ENCODE measurements around the gene NFAT5.
"Not testable (repeated sequence)": the region's sequence is repeated elsewhere in the genome, so short reads cannot be mapped to it uniquely, and the experiment has no call there.

Gene NFAT5

GRCh38 chr16:69726313-69727060 lies 160.7 kb downstream of the NFAT5 start, which contains the start of gene NQO1:
Gene NQO1 (minus strand): TSS chr16:69726560. CDS start chr16:69726439, 121 bp downstream.
- Histone ChIP-seq H3K9ac (no peak within 1 kb of the TSS), H3K36me3 (ENCODE audit: control insufficient read depth, insufficient read depth, low read length) (no peaks in the 10 kb centered on the region), H3K4me3 (ENCODE audit: low read depth, low read length) (peak within 1 kb of the TSS; percentile 62), H3K4me2 (ENCODE audit: low read length) (peak within 1 kb of the TSS; percentile 71), H3K9me3 (ENCODE audit: control insufficient read depth, low read length) (no peaks in the 10 kb centered on the region), H3K4me1 (peaks cover 6% of the 10 kb centered on the region), H2AFZ (peak within 1 kb of the TSS; percentile 81), H3K27ac (peak within 1 kb of the TSS; percentile 51), H3K27me3 (ENCODE audit: control insufficient read depth, insufficient read depth, low read length) (no peaks in the 10 kb centered on the region), H3K79me2 (no peaks in the 10 kb centered on the region)
- TF ChIP-seq CTCF (IDR thresholded peaks at IDR 0.05): no peak

GRCh38 chr16:69727916-69728270 lies 162.1 kb downstream of the NFAT5 start:
- Histone ChIP-seq H3K4me2 (ENCODE audit: low read length) (no peak overlapping the region), H3K4me3 (ENCODE audit: low read depth, low read length) (no peak overlapping the region), H3K79me2 (no peaks in the 10 kb centered on the region), H3K9me3 (ENCODE audit: control insufficient read depth, low read length) (no peaks in the 10 kb centered on the region), H3K36me3 (ENCODE audit: control insufficient read depth, insufficient read depth, low read length) (no peaks in the 10 kb centered on the region), H3K9ac (no peak overlapping the region), H3K27me3 (ENCODE audit: control insufficient read depth, insufficient read depth, low read length) (no peaks in the 10 kb centered on the region), H2AFZ (no peak overlapping the region), H3K4me1 (peaks cover 6% of the 10 kb centered on the region), H3K27ac (no peak overlapping the region)
- no peak for TF ChIP-seq CTCF (IDR thresholded peaks at IDR 0.05)

GRCh38 chr16:69729030-69729429 lies 163.3 kb downstream of the NFAT5 start:
- not testable (repeated sequence) for H3K4me2 ChIP-seq (ENCODE audit: low read length); H3K36me3 ChIP-seq (ENCODE audit: control insufficient read depth, insufficient read depth, low read length); H3K79me2 ChIP-seq; H3K4me1 ChIP-seq; H3K27ac ChIP-seq; H3K9ac ChIP-seq; H3K4me3 ChIP-seq (ENCODE audit: low read depth, low read length); H3K27me3 ChIP-seq (ENCODE audit: control insufficient read depth, insufficient read depth, low read length); H3K9me3 ChIP-seq (ENCODE audit: control insufficient read depth, low read length); H2AFZ ChIP-seq

- not testable (repeated sequence) for H3K4me1 ChIP-seq; H3K9me3 ChIP-seq (ENCODE audit: control insufficient read depth, low read length); H3K4me2 ChIP-seq (ENCODE audit: low read length); H2AFZ ChIP-seq; H3K4me3 ChIP-seq (ENCODE audit: low read depth, low read length); H3K27ac ChIP-seq; H3K79me2 ChIP-seq; H3K27me3 ChIP-seq (ENCODE audit: control insufficient read depth, insufficient read depth, low read length); H3K9ac ChIP-seq; H3K36me3 ChIP-seq (ENCODE audit: control insufficient read depth, insufficient read depth, low read length)
Observed at GRCh38 chr16:69731280-69731679, 165.5 kb downstream of the NFAT5 start.

GRCh38 chr16:69732101-69732500 lies 166.3 kb downstream of the NFAT5 start:
- no peaks in the 10 kb centered on the region for H3K36me3 ChIP-seq (ENCODE audit: control insufficient read depth, insufficient read depth, low read length)
- peaks cover under 1% of the 10 kb centered on the region for H3K4me1 ChIP-seq
- TF ChIP-seq CTCF (IDR thresholded peaks at IDR 0.05): no peak
- no peaks in the 10 kb centered on the region for H3K27me3 ChIP-seq (ENCODE audit: control insufficient read depth, insufficient read depth, low read length)
- H3K4me2 ChIP-seq (ENCODE audit: low read length): no peak overlapping the region
- no peaks in the 10 kb centered on the region for H3K9me3 ChIP-seq (ENCODE audit: control insufficient read depth, low read length)
- H3K9ac ChIP-seq: no peak overlapping the region
- no peaks in the 10 kb centered on the region for H3K79me2 ChIP-seq
- H2AFZ ChIP-seq: no peak overlapping the region
- no peak overlapping the region for H3K27ac ChIP-seq
- no peak overlapping the region for H3K4me3 ChIP-seq (ENCODE audit: low read depth, low read length)

GRCh38 chr16:69741519-69741918 lies 175.8 kb downstream of the NFAT5 start:
- TF ChIP-seq CTCF (IDR thresholded peaks at IDR 0.05): no peak

More at GRCh38 chr16:69741519-69741918, 175.8 kb downstream of the NFAT5 start:
- H3K36me3 ChIP-seq (ENCODE audit: control insufficient read depth, insufficient read depth, low read length): no peaks in the 10 kb centered on the region
- no peaks in the 10 kb centered on the region for H3K27me3 ChIP-seq (ENCODE audit: control insufficient read depth, insufficient read depth, low read length)
- H3K4me3 ChIP-seq (ENCODE audit: low read depth, low read length): no peak overlapping the region
- no peak overlapping the region for H3K27ac ChIP-seq
- H3K9me3 ChIP-seq (ENCODE audit: control insufficient read depth, low read length): no peaks in the 10 kb centered on the region
- no peaks in the 10 kb centered on the region for H3K4me1 ChIP-seq
- H3K9ac ChIP-seq: no peak overlapping the region
- no peaks in the 10 kb centered on the region for H3K79me2 ChIP-seq
- H3K4me2 ChIP-seq (ENCODE audit: low read length): no peak overlapping the region
- no peak overlapping the region for H2AFZ ChIP-seq
